WTC11 (cell line): Measurements from ENCODE around the gene BMPER. TPM values are rescaled to one million over a fixed set of nuclear protein-coding genes. Genes with fewer than 3 reads are reported as not detected.

ENCODE experiments used
- ATAC-seq: fragments of 200-7000 bp; cut with Tn5 transposase; 2 replicates; pipeline ENCODE4 v1.10.0; 2021; ENCODE audit warnings: mild to moderate bottlenecking, moderate library complexity
- CTCF ChIA-PET: fragments of 300-600 bp; sonication (Branson Sonifier 250); formaldehyde crosslinking; loops from one replicate; lab custom pipeline; 2021; ENCODE audit warnings: antibody characterized with exemption; lab: Charles Lee
- POLR2A ChIA-PET: fragments of 350-600 bp; sonication (Branson Sonifier 250); formaldehyde crosslinking; loops from one replicate; lab custom pipeline; 2021; ENCODE audit warnings: antibody characterized with exemption; lab: Charles Lee
- DNase-seq: peaks from one replicate; pipeline ENCODE4 v3.0.0; 2021; ENCODE audit warnings: low spot score
- H3K27ac Mint-ChIP-seq: 2 replicates; pipeline ENCODE4 v1.8.0; 2021; ENCODE audit warnings: mixed read lengths
- H3K27me3 Mint-ChIP-seq: 2 replicates; pipeline ENCODE4 v1.8.0; 2021; ENCODE audit warnings: low read depth, mild to moderate bottlenecking, moderate library complexity, mixed read lengths
- H3K36me3 Mint-ChIP-seq: 2 replicates; pipeline ENCODE4 v1.8.0; 2021; ENCODE audit warnings: mixed read lengths
- H3K4me1 Mint-ChIP-seq: 2 replicates; pipeline ENCODE4 v1.8.0; 2022; ENCODE audit warnings: mixed read lengths
- H3K4me3 Mint-ChIP-seq: 2 replicates; pipeline ENCODE4 v1.8.0; 2021; ENCODE audit warnings: mild to moderate bottlenecking, moderate library complexity, mixed read lengths
- H3K9me3 Mint-ChIP-seq: 2 replicates; pipeline ENCODE4 v1.8.0; 2021; ENCODE audit warnings: mixed read lengths
- ATF1 ChIP-seq: sonication (generic); formaldehyde crosslinking; IDR thresholded peaks from 2 replicates; pipeline ENCODE4 v1.8.1; 2023; ENCODE audit warnings: mild to moderate bottlenecking, moderate library complexity, missing genetic modification reagents
- EMX1 ChIP-seq: fragments of 250-450 bp; sonication (Bioruptor Pico); IDR thresholded peaks from 2 replicates; pipeline ENCODE4 v1.8.0; 2021; ENCODE audit warnings: mild to moderate bottlenecking
- FOXP1 ChIP-seq: sonication (generic); formaldehyde crosslinking; IDR thresholded peaks from 2 replicates; pipeline ENCODE4 v1.8.0; 2022; ENCODE audit warnings: missing genetic modification reagents, mild to moderate bottlenecking, moderate library complexity, borderline replicate concordance
- GRHL2 ChIP-seq: fragments of 250-450 bp; sonication (Bioruptor Pico); IDR thresholded peaks from 2 replicates; pipeline ENCODE4 v1.8.0; 2022; ENCODE audit warnings: mild to moderate bottlenecking, moderate library complexity; ENCODE audit not compliant: insufficient replicate concordance, severe bottlenecking
- MXD4 ChIP-seq: fragments of 250-450 bp; sonication (Bioruptor Pico); IDR thresholded peaks from 2 replicates; pipeline ENCODE4 v1.8.0; 2021; ENCODE audit warnings: mild to moderate bottlenecking, moderate library complexity, borderline replicate concordance
- NR3C1 ChIP-seq: sonication (generic); formaldehyde crosslinking; conservative IDR thresholded peaks from 2 replicates; pipeline ENCODE4 v1.8.1; 2023; ENCODE audit warnings: low read depth, mild to moderate bottlenecking, missing genetic modification reagents
- OVOL2 ChIP-seq: fragments of 250-450 bp; sonication (Bioruptor Pico); IDR thresholded peaks from 2 replicates; pipeline ENCODE4 v1.9.0; 2021; ENCODE audit warnings: mild to moderate bottlenecking, borderline replicate concordance
- RELA ChIP-seq: sonication (generic); formaldehyde crosslinking; IDR thresholded peaks from 2 replicates; pipeline ENCODE4 v1.8.1; 2022; ENCODE audit warnings: missing genetic modification reagents, mild to moderate bottlenecking, borderline replicate concordance
- SP1 ChIP-seq: sonication (generic); formaldehyde crosslinking; conservative IDR thresholded peaks from 2 replicates; pipeline ENCODE4 v1.8.1; 2022; ENCODE audit warnings: missing genetic modification reagents
- ZNF121 ChIP-seq: sonication (generic); formaldehyde crosslinking; IDR thresholded peaks from 2 replicates; pipeline ENCODE4 v1.8.0; 2023; ENCODE audit warnings: missing genetic modification reagents
- ZNF317 ChIP-seq: sonication (generic); formaldehyde crosslinking; IDR thresholded peaks from 2 replicates; pipeline ENCODE4 v1.8.1; 2023; ENCODE audit warnings: low read depth, mild to moderate bottlenecking, moderate library complexity, missing genetic modification reagents, borderline replicate concordance
- ZNF423 ChIP-seq: fragments of 250-450 bp; sonication (Bioruptor Pico); IDR thresholded peaks from 2 replicates; pipeline ENCODE4 v2.1.2; 2022; ENCODE audit warnings: mild to moderate bottlenecking, moderate library complexity
- total RNA-seq: library from RNA; stranded (reverse); gene quantifications from 3 replicates; pipeline ENCODE4 v1.2.3, GENCODE V29; 2021
- TF ChIP-seq, protein P1 (sequence below): fragments of 250-450 bp; sonication (Bioruptor Pico); IDR thresholded peaks from 2 replicates; pipeline ENCODE4 v1.8.0; 2021; ENCODE audit warnings: mild to moderate bottlenecking
- TF ChIP-seq, protein P2 (sequence below): fragments of 200-600 bp; IDR thresholded peaks from 2 replicates; pipeline ENCODE4 v1.8.0; 2022; ENCODE audit warnings: antibody characterized with exemption
- TF ChIP-seq, protein P3 (sequence below): sonication (generic); formaldehyde crosslinking; IDR thresholded peaks from 2 replicates; pipeline ENCODE4 v1.8.0; 2022; ENCODE audit warnings: mild to moderate bottlenecking, missing genetic modification reagents
- TF ChIP-seq, protein P4 (sequence below): sonication (generic); formaldehyde crosslinking; conservative IDR thresholded peaks from 2 replicates; pipeline ENCODE4 v1.8.1; 2022; ENCODE audit warnings: mild to moderate bottlenecking, missing genetic modification reagents
- TF ChIP-seq, protein P5 (sequence below): sonication (generic); formaldehyde crosslinking; IDR thresholded peaks from 2 replicates; pipeline ENCODE4 v1.8.1; 2023; ENCODE audit warnings: mild to moderate bottlenecking, moderate library complexity, missing genetic modification reagents

The BMPER gene
- total RNA-seq, 1 experiment from 2014 or later, result 1.9 TPM

DNA sequence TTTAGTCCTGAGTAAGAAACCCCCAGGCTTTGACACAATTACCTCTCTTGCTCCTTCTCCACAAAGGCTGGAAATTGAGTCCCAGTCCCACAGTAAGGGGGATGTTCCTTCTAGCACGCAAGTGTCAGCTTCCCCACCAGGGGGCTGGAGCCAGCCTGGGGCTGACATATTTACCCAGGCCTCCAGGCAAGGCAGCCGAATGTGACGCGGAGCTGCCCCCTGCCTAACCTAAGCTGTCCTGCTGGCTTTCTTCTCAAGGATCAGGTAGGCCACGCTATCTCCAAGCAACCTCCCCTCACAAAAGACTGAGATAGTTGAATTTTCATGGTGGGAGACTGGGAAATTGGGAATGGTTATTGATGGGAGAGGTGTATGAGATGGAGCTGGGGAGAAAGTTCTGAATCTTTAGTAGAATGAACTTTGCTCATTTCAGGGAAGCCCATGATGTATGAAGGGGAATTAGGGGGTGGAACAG lies 19.2 kb upstream of the BMPER start:
- DNase-seq (peak; percentile 78), ATAC-seq (peak; percentile 89)

DNA sequence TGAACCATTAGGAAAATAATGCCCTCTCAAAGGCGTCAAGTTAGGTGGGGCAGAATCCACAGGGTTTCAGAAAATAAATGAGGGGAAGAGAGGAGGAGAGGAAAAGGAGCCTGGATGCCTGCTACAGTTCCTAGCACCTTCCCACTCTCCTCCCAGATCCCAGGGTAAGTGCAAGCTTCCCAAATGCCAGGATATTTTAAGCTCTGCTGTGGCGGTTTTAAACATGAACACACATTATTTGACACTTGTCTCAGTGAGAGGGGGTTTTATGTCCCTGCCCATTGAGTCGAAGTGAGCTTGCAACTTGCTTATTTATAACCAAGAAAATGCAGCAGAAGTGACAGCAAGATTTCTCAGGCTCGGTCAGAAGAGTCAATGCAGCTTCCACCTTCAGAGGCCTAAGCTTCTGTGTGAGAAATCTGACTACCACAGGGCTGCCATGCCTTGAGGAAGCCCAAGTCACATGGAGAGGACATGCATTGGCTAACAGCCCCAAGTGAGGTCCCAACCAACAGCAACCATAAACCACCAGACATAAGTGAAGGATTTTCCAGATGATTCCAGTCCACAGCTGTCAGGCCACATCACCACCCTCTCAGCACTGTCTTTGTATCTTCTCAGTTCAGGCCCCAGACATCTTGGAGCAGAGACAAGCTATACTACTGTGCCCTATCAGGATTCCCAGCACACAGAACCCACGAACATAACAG lies 17.9 kb upstream of the BMPER start:
- Mint-ChIP-seq H3K9me3 (peaks cover 2% of the 10 kb centered on the region; the same call in 1 of the 2 replicates), H3K4me1 (peaks cover 23% of the 10 kb centered on the region), H3K4me3 (no peak overlapping the region), H3K27me3 (no peaks in the 10 kb centered on the region), H3K36me3 (no peaks in the 10 kb centered on the region; the same call in 1 of the 2 replicates), H3K27ac (no peak overlapping the region)
- POLR2A ChIA-PET, result no interaction called here
- DNase-seq (no peak), ATAC-seq (no peak)
- TF ChIP-seq ZNF121 (CRISPR knock-in tag), result no peak
- CTCF ChIA-PET, result interaction anchor here (1.0 to 2.1 kb wide), 4 partner anchors 15 to 50 kb away, joined by 3 to 12 read pairs (median 5); no protein-coding TSS in a partner anchor

More for the DNA sequence above, 19.2 kb upstream of the BMPER start:
- no peak overlapping the region for H3K4me3 Mint-ChIP-seq
- CTCF ChIA-PET, result interaction anchor here (0.9 to 2.6 kb wide), 17 partner anchors 8 to 463 kb away, joined by 3 to 38 read pairs (median 5); partner anchors contain the start of gene BMPER
- no peaks in the 10 kb centered on the region; the same call in none of the 2 replicates for H3K36me3 Mint-ChIP-seq
- no peak overlapping the region for H3K27ac Mint-ChIP-seq
- TF ChIP-seq SP1, result no peak
- TF ChIP-seq NR3C1 (CRISPR knock-in tag), result no peak
- TF ChIP-seq, protein P1, sequence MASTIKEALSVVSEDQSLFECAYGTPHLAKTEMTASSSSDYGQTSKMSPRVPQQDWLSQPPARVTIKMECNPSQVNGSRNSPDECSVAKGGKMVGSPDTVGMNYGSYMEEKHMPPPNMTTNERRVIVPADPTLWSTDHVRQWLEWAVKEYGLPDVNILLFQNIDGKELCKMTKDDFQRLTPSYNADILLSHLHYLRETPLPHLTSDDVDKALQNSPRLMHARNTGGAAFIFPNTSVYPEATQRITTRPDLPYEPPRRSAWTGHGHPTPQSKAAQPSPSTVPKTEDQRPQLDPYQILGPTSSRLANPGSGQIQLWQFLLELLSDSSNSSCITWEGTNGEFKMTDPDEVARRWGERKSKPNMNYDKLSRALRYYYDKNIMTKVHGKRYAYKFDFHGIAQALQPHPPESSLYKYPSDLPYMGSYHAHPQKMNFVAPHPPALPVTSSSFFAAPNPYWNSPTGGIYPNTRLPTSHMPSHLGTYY (CRISPR knock-in tag), result no peak
- TF ChIP-seq FOXP1 (CRISPR knock-in tag), result no peak
- no peak for TF ChIP-seq MXD4 (CRISPR knock-in tag)
- TF ChIP-seq OVOL2 (CRISPR knock-in tag), result no peak
- TF ChIP-seq, protein P2, sequence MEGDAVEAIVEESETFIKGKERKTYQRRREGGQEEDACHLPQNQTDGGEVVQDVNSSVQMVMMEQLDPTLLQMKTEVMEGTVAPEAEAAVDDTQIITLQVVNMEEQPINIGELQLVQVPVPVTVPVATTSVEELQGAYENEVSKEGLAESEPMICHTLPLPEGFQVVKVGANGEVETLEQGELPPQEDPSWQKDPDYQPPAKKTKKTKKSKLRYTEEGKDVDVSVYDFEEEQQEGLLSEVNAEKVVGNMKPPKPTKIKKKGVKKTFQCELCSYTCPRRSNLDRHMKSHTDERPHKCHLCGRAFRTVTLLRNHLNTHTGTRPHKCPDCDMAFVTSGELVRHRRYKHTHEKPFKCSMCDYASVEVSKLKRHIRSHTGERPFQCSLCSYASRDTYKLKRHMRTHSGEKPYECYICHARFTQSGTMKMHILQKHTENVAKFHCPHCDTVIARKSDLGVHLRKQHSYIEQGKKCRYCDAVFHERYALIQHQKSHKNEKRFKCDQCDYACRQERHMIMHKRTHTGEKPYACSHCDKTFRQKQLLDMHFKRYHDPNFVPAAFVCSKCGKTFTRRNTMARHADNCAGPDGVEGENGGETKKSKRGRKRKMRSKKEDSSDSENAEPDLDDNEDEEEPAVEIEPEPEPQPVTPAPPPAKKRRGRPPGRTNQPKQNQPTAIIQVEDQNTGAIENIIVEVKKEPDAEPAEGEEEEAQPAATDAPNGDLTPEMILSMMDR, result peak; percentile 33; the same call in 1 of the 2 replicates
- TF ChIP-seq ZNF423, result peak; percentile 29; the same call in 1 of the 2 replicates
- TF ChIP-seq ATF1 (CRISPR knock-in tag), result no peak
- no peaks in the 10 kb centered on the region for H3K27me3 Mint-ChIP-seq
- POLR2A ChIA-PET, result no interaction called here
- H3K9me3 Mint-ChIP-seq, result peaks cover 11% of the 10 kb centered on the region
- H3K4me1 Mint-ChIP-seq, result peaks cover 23% of the 10 kb centered on the region

DNA sequence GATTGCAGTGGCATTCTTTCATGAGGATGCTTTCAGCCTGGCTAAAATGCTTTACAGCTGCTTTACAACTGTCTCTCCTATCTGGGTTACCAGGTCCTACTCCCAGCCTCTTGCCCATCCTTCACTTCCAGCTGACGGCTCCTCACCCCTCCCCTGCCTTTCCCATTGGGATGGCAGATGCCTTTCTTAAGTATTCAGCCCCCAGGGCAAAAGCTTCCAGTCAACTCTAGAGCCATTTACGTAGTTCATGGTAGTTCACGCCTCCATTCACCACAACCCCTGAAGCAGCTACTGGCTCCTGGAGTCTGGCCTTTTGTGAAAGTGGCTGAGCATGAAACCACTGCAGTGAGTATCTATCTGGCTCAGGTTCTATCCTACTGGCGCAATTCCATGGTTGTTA lies 17.2 kb upstream of the BMPER start:
- Mint-ChIP-seq H3K27ac (no peak overlapping the region), H3K4me1 (peaks cover 27% of the 10 kb centered on the region), H3K9me3 (peaks cover 2% of the 10 kb centered on the region; the same call in 1 of the 2 replicates), H3K36me3 (no peaks in the 10 kb centered on the region; the same call in 1 of the 2 replicates), H3K4me3 (no peak overlapping the region), H3K27me3 (no peaks in the 10 kb centered on the region; the same call in 1 of the 2 replicates)
- TF ChIP-seq, protein P3, sequence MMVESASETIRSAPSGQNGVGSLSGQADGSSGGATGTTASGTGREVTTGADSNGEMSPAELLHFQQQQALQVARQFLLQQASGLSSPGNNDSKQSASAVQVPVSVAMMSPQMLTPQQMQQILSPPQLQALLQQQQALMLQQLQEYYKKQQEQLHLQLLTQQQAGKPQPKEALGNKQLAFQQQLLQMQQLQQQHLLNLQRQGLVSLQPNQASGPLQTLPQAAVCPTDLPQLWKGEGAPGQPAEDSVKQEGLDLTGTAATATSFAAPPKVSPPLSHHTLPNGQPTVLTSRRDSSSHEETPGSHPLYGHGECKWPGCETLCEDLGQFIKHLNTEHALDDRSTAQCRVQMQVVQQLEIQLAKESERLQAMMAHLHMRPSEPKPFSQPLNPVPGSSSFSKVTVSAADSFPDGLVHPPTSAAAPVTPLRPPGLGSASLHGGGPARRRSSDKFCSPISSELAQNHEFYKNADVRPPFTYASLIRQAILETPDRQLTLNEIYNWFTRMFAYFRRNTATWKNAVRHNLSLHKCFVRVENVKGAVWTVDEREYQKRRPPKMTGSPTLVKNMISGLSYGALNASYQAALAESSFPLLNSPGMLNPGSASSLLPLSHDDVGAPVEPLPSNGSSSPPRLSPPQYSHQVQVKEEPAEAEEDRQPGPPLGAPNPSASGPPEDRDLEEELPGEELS (CRISPR knock-in tag), result no peak
- TF ChIP-seq GRHL2 (no peak), ZNF317 (CRISPR knock-in tag) (no peak), EMX1 (CRISPR knock-in tag) (no peak), RELA (CRISPR knock-in tag) (no peak)
- TF ChIP-seq, protein P2, result no peak
- TF ChIP-seq, protein P4, sequence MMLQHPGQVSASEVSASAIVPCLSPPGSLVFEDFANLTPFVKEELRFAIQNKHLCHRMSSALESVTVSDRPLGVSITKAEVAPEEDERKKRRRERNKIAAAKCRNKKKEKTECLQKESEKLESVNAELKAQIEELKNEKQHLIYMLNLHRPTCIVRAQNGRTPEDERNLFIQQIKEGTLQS, result no peak
- TF ChIP-seq, protein P5, sequence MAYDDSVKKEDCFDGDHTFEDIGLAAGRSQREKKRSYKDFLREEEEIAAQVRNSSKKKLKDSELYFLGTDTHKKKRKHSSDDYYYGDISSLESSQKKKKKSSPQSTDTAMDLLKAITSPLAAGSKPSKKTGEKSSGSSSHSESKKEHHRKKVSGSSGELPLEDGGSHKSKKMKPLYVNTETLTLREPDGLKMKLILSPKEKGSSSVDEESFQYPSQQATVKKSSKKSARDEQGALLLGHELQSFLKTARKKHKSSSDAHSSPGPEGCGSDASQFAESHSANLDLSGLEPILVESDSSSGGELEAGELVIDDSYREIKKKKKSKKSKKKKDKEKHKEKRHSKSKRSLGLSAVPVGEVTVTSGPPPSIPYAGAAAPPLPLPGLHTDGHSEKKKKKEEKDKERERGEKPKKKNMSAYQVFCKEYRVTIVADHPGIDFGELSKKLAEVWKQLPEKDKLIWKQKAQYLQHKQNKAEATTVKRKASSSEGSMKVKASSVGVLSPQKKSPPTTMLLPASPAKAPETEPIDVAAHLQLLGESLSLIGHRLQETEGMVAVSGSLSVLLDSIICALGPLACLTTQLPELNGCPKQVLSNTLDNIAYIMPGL (CRISPR knock-in tag), result no peak
- ChIA-PET CTCF (interaction anchor here (0.7 to 2.1 kb wide), 5 partner anchors 14 to 554 kb away, joined by 3 to 12 read pairs (median 4); no protein-coding TSS in a partner anchor), POLR2A (no interaction called here)
- DNase-seq (peak; percentile 28), ATAC-seq (peak; percentile 70)
